Thyroid gland (tissue), 4 donors: ENCODE measurements around the gene VWA5B1. TPM values are rescaled to one million over a fixed set of nuclear protein-coding genes. Genes with fewer than 3 reads are reported as not detected.

ENCODE experiments used
- DNase-seq, 2 donors: peaks; one replicate each; pipeline ENCODE4 v3.0.0-alpha.2; 2019
- H3K27ac ChIP-seq, 3 donors: fragments of 200-600 bp; sonication (generic); 1 replicate in 2 of 3; 2 replicates in 1 of 3; pipeline ENCODE4 v1.5.1; 2016 to 2019; ENCODE audit warnings: mild to moderate bottlenecking in 1 of 3, moderate library complexity in 1 of 3
- H3K27me3 ChIP-seq: fragments of 200-600 bp; sonication (generic); one replicate; pipeline ENCODE4 v1.5.1; 2019
- H3K36me3 ChIP-seq, 2 donors: fragments of 200-600 bp; sonication (generic); one replicate each; pipeline ENCODE4 v1.5.1; 2016 to 2019
- H3K4me1 ChIP-seq, 2 donors: fragments of 200-600 bp; sonication (generic); one replicate each; pipeline ENCODE4 v1.5.1; 2017 to 2019
- H3K4me3 ChIP-seq, 3 donors: fragments of 200-600 bp; sonication (generic); replicated peaks in 1 of 3; 1 replicate in 2 of 3; 2 replicates in 1 of 3; pipeline ENCODE4 v1.5.1; 2016; ENCODE audit warnings: mild to moderate bottlenecking in 1 of 3
- H3K9me3 ChIP-seq: fragments of 200-600 bp; sonication (generic); one replicate; pipeline ENCODE4 v1.5.1; 2017
- POLR2A ChIP-seq, 2 donors: fragments of 450-650 bp; IDR thresholded peaks; one replicate each; pipeline ENCODE4 v1.6.1; 2017; ENCODE audit warnings: antibody characterized with exemption in 2 of 2, mild to moderate bottlenecking in 2 of 2, moderate library complexity in 1 of 2
- WGBS, 2 donors: methylation state at CpG; one replicate each; pipeline ENCODE4 v1.1.5; 2017; 5-methylcytosine and 5-hydroxymethylcytosine counted together
- intact Hi-C: fragments of 100-400 bp; cut with DNase I; formaldehyde crosslinking; loops from one replicate; pipeline ENCODE4 v1.15.1; 2023
- total RNA-seq, 4 donors: library from RNA; depleted of rRNA; stranded (reverse); fragments of >200 nt; gene quantifications; one replicate each; pipeline ENCODE4 v1.2.3, GENCODE V29; 2016
- TF ChIP-seq, protein P1 (sequence below), 6 experiments: fragments of 200-600 bp in 3 of 6; fragments of 450-650 bp in 3 of 6; sonication (generic) in 3 of 6; IDR thresholded peaks; one replicate each; pipeline ENCODE4 v1.5.1; 2016 to 2019; ENCODE audit warnings: antibody characterized with exemption in 6 of 6, mild to moderate bottlenecking in 2 of 6, inconsistent platforms in 1 of 6, moderate library complexity in 1 of 6

The VWA5B1 gene
- total RNA-seq, 4 donors from 2014 or later: 0.45 TPM; not detected in 3

GRCh38 chr1:20350421-20350820 is 59.7 kb downstream of the VWA5B1 start:
- TF ChIP-seq, protein P1, sequence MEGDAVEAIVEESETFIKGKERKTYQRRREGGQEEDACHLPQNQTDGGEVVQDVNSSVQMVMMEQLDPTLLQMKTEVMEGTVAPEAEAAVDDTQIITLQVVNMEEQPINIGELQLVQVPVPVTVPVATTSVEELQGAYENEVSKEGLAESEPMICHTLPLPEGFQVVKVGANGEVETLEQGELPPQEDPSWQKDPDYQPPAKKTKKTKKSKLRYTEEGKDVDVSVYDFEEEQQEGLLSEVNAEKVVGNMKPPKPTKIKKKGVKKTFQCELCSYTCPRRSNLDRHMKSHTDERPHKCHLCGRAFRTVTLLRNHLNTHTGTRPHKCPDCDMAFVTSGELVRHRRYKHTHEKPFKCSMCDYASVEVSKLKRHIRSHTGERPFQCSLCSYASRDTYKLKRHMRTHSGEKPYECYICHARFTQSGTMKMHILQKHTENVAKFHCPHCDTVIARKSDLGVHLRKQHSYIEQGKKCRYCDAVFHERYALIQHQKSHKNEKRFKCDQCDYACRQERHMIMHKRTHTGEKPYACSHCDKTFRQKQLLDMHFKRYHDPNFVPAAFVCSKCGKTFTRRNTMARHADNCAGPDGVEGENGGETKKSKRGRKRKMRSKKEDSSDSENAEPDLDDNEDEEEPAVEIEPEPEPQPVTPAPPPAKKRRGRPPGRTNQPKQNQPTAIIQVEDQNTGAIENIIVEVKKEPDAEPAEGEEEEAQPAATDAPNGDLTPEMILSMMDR (IDR thresholded peaks at IDR 0.05): no peak
- TF ChIP-seq POLR2A (IDR thresholded peaks at IDR 0.05): no peak
- WGBS, 2 donors: 86 to 97% methylated on average over 6 to 7 of the region's 7 CpGs
- H3K4me1 ChIP-seq: no peaks in the 10 kb centered on the region
- H3K36me3 ChIP-seq: no peaks in the 10 kb centered on the region
- no peak overlapping the region for H3K27ac ChIP-seq
- H3K4me3 ChIP-seq: no peak overlapping the region
- intact Hi-C loops: no loop called here
- DNase-seq: no peak
- no peaks in the 10 kb centered on the region for H3K9me3 ChIP-seq
- H3K27me3 ChIP-seq: no peaks in the 10 kb centered on the region

DNA sequence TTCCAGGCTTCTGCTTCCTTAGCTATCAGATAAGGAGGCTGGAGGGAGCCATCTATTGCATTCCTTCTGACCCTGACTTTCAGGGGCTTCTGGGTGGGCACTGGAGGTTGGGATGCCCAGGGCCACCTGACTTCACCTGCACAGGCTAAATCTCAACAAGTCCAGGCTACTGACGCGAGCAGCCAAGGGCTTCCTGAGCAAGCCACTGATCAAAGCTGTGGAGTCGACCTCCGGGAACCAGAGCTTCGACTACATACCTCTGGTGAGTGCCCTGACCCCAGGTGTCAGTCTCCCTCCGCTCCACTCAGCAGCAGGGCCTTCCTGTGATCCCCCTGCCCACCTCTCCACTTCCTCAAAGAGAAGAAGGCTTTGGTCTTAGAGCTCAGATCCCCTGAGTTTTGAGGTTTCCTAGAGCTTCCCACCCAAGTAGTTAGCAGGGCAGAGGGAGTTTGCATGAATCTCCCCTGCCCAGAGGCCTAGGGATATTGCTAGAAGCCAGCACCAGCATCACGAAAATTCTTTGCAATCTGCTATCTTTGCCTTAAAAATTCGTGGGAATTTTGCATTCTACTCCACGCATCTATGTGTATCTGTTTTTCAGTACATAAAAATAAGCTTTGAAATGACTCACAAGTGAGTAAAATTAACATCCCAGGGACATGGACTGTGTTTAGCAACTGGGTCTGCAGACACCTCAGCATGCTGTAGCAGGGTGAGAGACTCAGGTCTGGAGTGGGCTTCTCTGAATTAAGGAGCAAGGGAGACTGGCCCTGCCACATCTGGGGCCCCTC is 61.4 kb downstream of the VWA5B1 start:
- no peak overlapping the region for H3K4me3 ChIP-seq
- no peaks in the 10 kb centered on the region for H3K4me1 ChIP-seq
- TF ChIP-seq, protein P1 (IDR thresholded peaks at IDR 0.05): no peak
- TF ChIP-seq POLR2A (IDR thresholded peaks at IDR 0.05): no peak
- DNase-seq: no peak
- WGBS, 2 donors: 70 to 86% methylated on average over 4 to 9 of the region's 9 CpGs
- no peaks in the 10 kb centered on the region for H3K27me3 ChIP-seq
- no peak overlapping the region for H3K27ac ChIP-seq
- intact Hi-C loops: no loop called here
- H3K9me3 ChIP-seq: no peaks in the 10 kb centered on the region
- H3K36me3 ChIP-seq: no peaks in the 10 kb centered on the region

GRCh38 chr1:20353836-20354235 is 63.2 kb downstream of the VWA5B1 start:
- DNase-seq: no peak
- Histone ChIP-seq H3K27me3 (no peaks in the 10 kb centered on the region), H3K36me3 (no peaks in the 10 kb centered on the region), H3K4me3 (no peak overlapping the region), H3K9me3 (no peaks in the 10 kb centered on the region), H3K27ac (no peak overlapping the region), H3K4me1 (peaks cover 0 to 9% of the 10 kb centered on the region in 2 donors)
- TF ChIP-seq, protein P1 (IDR thresholded peaks at IDR 0.05): no peak
- TF ChIP-seq POLR2A (IDR thresholded peaks at IDR 0.05): no peak
- WGBS, 2 donors: 79 to 97% methylated on average over 7 to 11 of the region's 17 CpGs
- intact Hi-C loops: no loop called here

DNA sequence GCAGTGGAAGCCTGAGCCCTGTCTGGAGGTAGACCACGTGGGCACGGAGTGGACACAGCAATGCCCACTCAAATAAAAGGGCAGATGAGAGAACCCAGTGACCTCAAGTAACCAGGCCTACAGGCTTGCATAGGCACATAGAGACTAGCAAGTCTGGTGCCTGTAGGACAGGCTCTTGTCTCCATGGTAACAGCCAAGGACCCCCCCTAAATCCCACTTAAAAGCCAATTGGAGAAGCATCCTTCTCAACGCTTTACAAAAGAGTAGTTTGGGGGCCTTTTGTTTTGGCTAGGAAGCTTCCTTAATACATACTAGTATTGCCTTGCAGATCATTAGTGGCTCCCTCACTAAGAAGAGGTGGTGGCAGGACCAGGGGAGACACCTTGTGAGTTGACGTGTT is 63.9 kb downstream of the VWA5B1 start:
- DNase-seq: no peak
- H3K27ac ChIP-seq: no peak overlapping the region
- no peaks in the 10 kb centered on the region for H3K36me3 ChIP-seq
- TF ChIP-seq, protein P1 (IDR thresholded peaks at IDR 0.05): no peak
- no peak for TF ChIP-seq POLR2A (IDR thresholded peaks at IDR 0.05)
- H3K4me1 ChIP-seq: peaks cover 0 to 15% of the 10 kb centered on the region in 2 donors
- H3K9me3 ChIP-seq: no peaks in the 10 kb centered on the region
- intact Hi-C loops: no loop called here
- H3K27me3 ChIP-seq: no peaks in the 10 kb centered on the region
- no peak overlapping the region for H3K4me3 ChIP-seq
- WGBS, 2 donors: 86 to 90% methylated on average over 3 to 4 of the region's 4 CpGs

DNA sequence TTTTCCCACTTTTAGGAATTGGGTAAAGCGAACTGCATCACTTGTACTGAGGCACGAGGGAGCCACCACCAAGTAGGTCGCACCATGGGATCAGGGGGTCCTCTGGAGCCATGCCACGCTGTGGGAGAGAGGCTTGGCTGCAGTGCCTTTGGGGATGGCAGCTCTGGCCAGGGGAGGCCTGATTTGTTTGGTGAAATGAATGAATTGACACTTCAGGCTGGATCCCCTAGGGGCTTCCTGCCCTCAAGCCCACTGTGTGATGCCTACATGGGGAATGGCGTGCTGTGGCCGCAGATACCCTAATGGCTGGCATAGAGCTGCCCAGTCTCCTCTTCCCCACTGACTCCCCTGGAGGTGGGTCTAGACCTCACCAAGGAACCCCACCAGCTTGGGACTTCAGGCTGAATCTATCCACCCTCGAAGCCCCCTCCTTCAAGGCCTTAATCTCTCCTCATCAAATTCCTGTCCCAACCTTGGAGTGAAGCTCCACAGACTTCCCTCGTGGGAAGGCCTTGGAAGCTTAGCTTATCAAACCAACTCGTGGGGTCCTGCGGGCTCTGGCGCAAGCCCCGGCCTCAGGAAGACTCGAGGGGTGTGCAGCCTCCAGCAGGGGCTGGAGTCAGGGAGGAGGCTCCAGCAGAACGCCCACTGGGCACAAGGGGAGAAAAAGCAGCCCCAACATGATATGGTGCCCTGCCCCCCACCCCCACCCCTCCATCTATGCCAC is 64.6 kb downstream of the VWA5B1 start:
- no peak overlapping the region for H3K27ac ChIP-seq
- H3K27me3 ChIP-seq: no peaks in the 10 kb centered on the region
- 86 to 91% methylated on average over 13 of the region's 14 CpGs for WGBS, 2 donors
- H3K36me3 ChIP-seq: no peaks in the 10 kb centered on the region
- H3K4me3 ChIP-seq: no peak overlapping the region
- H3K4me1 ChIP-seq: peaks cover 0 to 15% of the 10 kb centered on the region in 2 donors
- intact Hi-C loops: no loop called here
- no peaks in the 10 kb centered on the region for H3K9me3 ChIP-seq
- no peak for DNase-seq
- TF ChIP-seq, protein P1 (IDR thresholded peaks at IDR 0.05): no peak
- no peak for TF ChIP-seq POLR2A (IDR thresholded peaks at IDR 0.05)
